HG03159 (cell line): ENCODE measurements around the gene TFB1M.
"Not testable (repeated sequence)": the region's sequence is repeated elsewhere in the genome, so short reads cannot be mapped to it uniquely, and the experiment has no call there.

Source experiments
- ATAC-seq: cut with Tn5 transposase; IDR thresholded peaks from one replicate; pipeline ENCODE4 v1.9.1; 2021; ENCODE audit warnings: mild to moderate bottlenecking, moderate library complexity; ENCODE audit not compliant: unreplicated experiment

Gene TFB1M

GRCh38 chr6:155314092-155314772 lies at the start of gene TFB1M:
Gene TFB1M, minus strand, starts transcription at chr6:155314484. Its CDS starts 56 bp downstream, at chr6:155314428.
- ATAC-seq: peak; percentile 94

DNA sequence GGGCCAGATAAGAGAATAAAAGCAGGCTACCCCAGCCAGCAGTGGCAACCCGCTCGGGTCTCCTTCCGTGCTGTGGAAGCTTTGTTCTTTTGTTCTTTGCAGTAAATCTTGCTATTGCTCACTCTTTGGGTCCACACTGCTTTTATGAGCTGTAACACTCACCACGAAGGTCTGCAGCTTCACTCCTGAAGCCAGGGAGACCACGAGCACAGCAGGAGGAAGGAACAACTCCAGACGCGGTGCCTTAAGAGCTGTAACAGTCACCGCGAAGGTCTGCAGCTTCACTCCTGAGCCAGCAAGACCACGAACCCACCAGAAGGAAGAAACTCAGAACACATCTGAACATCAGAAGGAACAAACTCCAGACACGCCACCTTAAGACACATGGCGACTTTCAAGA lies 49.7 kb upstream of the TFB1M start:
- not testable (repeated sequence) for ATAC-seq

DNA sequence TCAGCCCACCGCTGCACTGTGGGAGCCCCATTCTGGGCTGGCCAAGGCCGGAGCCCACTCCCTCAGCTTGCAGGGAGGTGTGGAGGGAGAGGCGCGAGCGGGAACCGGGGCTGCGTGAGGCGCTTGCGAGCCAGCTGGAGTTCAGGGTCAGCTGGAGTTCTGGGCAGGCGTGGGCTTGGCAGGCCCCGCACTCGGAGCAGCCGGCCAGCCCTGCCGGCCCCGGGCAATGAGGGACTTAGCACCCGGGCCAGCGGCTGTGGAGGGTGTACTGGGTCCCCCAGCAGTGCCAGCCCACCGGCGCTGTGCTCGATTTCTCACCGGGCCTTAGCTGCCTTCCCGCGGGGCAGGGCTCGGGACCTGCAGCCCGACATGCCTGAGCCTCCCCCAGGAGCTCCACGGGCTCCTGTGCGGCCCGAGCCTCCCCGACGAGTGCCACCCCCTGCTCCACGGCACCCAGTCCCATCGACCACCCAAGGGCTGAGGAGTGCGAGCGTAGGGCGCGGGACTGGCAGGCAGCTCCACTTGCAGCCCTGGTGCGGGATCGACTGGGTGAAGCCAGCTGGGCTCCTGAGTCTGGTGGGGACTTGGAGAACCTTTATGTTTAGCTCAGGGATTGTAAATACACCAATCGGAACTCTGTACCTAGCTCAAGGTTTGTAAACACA lies 48.8 kb upstream of the TFB1M start:
- ATAC-seq: not testable (repeated sequence)

- no peak for ATAC-seq
These were observed 39.9 kb upstream of the TFB1M start for GRCh38 chr6:155354167-155354566.

DNA sequence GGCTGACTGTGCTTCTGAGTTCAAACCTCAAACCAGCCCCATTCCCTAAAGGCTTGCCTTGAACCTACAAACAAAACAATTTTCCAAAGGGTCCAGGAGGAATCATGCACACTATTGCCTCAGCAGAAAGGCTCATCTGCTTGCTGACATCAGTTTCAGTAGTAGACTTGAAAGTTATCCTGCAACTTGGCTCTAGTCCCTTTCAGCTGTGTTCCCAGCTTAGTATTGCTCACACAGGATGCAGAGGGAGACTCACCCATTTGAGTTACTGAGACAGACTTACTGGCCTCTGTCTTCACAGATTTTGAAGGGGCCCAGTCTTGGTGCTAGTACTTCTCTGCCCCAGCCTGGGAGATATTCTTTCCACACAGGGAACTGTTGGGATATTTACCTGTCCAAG lies 38.5 kb upstream of the TFB1M start:
- no peak for ATAC-seq

GRCh38 chr6:155352130-155352420 lies 37.8 kb upstream of the TFB1M start:
- ATAC-seq: no peak

DNA sequence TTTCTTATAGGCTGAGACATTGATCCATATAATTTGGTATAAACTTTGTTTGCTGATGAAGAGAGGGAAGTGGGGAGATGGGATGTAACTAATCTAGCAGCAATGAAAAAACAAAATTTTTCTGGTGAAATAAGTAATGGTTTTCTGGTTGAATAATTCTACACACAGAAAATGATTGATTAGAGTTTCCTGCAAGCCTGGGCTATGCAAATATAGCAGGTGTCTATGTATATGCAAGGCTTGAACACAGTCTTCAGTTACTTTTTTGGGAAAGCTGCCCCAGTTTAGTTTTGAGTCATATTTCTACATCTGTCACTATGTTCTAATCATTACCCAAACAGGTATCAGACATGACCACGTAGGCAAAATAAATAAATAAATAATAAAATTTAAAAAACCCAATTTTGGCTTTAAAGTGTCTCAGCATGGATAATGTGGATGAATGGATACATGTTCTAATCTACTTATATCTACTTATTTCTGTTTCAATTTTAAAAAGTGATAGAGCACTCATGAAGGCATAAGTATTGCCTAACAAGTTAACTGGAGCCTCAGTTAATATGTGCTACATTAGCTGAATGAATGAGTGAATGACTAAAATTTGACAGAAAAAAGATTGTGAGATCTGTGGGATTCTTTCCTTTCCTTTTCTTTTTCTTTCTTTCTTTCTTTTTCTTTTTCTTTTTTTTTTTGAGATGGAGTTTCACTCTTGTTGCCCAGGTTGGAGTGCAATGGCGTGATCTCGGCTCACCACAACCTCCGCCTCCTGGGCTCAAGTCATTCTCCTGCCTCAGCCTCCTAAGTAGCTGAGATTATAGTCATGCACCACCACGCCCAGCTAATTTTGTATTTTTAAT lies 37.2 kb upstream of the TFB1M start:
- peak; percentile 95 for ATAC-seq

DNA sequence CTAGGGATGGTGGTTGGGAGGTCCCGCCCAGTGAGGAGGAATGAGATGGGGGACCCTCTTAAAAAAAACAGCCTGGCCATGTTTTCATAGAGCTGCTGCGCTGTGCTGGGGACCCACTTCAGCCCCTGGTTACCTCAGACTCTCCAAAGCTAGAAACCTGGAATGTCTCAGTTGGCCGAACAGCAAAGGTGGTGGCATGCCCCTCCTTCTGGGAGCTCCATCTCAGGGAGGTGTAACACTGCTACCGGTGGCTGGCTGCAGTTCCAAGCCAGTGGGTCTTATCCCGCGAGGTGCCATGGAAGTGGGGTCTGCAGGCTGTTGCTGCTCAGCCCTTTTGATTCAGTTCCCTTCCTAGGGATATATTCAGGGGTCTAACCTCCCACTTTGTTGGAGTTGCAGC lies 35.7 kb upstream of the TFB1M start:
- no peak for ATAC-seq

DNA sequence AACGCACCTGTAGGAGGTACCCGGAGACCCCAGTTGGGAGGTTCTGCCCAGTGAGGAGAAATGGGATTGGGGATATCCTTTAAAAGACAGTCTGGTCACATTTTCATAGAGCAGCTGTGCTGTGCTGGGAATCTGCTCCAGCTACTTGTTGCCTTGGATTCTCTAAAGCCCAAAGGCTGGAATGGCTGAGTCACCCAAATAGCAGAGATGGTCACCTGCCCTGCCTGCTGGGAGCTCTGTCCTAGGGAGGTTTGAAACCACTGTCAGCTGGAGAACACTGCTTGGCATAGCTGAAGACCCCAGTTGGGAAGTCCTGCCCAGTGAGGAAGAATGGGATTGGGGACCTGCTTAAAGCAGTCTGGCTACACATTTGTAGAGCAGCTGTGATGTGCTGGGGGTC lies 34.8 kb upstream of the TFB1M start:
- ATAC-seq: no peak

- ATAC-seq: no peak
These were observed 33.5 kb upstream of the TFB1M start for GRCh38 chr6:155347800-155348199.

DNA sequence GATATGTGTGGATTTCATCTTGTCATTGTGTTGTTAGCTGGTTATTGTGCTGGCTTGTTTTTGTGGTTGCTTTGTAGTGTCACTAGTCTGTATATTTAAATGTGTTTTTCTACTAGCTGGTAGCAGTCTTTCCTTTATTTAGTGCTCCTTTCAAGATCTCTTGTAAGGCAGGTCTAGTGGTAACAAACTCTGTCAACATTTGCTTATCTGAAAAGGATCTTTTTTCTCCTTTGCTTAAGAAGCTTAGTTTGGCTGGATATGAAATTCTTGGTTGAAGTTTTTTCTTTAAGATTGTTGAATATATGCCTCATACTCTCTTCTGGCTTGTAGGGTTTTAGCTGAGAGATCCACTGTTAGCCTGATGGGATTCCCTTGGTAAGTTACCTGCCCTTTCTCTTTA lies 32.7 kb upstream of the TFB1M start:
- ATAC-seq: no peak

GRCh38 chr6:155344341-155345006 lies 30.2 kb upstream of the TFB1M start:
- no peak for ATAC-seq

DNA sequence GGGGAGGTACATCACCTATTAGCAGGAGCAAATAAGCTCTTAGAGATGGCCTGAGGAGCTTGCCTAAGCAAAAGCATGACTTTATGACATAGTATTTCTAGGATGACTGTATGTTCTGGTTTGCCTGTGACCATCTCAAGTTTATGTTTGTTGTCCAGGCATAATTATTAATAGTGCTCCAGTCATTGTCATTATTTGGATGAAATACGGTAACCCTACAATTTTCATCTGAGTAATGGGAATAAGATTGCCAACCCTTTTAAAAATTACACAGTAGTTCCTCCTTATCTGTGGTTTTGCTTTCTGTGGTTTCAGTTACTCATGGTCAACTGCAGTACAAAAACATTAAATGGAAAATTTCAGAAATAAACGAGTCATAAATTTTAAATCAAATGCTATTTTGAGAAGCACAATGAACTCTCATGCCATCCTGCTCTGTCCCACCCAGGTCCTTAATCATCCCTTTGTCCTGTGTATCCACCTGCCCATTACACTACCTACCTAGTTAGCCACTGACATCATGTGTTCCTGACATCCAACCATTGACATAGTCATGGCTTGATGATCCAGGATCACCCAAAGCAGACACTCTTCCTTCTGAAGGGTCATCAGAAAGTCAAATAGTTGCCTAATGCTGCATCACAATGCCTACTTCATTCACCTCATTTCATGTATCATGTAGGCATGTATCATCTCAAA lies 27.0 kb upstream of the TFB1M start:
- ATAC-seq: peak; percentile 75

DNA sequence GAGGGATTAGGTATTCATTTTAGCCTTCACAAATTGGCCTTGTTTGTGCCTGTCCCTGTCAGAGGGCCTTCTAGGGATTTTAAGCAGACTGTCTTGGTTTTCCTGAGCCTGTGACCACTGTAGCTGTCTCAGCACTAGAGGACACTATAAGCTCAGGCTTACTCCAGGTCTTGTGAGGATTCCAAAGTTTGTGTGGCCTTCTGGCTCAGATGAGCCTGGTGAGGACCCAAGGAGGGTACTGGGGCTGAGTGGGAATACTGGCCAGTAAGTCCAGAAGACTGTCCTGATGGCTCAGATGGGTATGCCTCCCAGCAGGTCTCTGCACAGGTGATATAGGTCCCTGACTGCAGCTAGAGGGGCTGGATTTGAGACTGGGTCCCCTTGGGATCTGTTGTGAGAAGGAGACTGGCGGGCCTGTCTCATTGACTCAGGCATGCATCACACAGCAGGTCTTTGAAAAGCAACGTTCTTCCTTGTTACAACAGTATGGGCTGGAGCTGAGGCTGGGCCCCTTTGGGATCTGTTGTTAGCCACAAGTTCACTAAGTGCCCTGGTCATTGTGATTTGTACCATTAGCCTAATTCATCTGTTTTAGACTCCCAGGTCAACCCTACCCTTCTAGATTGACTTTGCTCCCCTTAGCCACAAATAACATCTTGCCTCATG lies 26.3 kb upstream of the TFB1M start:
- ATAC-seq: peak; percentile 11

DNA sequence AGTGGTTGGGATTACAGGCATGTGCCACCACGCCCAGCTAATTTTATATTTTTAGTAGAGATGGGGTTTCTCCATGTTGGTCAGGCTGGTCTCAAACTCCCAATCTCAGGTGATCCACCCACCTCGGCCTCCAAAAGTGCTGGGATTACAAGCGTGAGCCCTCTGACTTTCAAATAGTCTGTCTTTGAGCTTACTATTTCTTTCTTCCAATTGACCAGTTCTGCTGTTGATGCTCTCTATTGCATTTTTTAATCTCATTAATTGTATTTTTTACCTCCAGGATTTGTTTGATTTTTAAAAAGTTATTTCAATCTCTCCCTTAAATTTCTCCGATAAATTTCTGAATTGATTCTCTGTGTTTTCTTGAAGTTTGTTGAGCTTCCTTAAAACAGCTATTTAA lies 25.6 kb upstream of the TFB1M start:
- ATAC-seq: not testable (repeated sequence)

DNA sequence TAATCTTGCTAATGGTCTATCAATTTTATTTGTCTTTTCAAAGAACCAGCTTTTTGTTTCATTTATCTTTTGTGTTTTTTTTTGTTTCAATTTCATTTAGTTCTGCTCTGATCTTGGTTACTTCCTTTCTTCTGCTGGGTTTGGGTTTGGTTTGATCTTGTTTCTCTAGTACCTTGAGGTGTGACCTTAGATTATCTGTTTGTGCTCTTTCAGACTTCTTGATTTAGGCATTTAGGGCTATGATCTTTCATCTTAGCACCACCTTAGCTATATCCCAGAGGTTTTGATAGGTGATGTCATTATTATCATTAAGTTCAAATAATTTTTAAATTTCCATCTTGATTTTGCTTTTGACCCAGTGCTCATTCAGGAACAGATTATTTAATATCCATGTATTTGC lies 24.0 kb upstream of the TFB1M start:
- ATAC-seq: not testable (repeated sequence)

DNA sequence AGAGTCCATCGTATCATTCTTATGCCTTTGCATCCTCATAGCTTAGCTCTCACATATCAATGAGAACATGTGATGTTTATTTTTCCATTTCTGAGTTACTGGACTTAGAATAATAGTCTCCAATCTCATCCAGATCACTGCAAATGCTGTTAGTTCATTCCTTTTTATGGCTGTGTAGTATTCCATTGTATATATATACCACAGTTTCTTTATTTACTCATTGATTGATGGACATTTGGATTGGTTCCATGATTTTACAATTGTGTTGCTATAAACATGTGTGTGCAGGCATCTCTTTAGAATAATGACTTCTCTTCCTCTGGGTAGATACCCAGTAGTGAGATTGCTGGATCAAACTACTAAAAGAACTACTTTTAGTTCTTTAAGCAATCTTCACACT lies 21.0 kb upstream of the TFB1M start:
- no peak for ATAC-seq

GRCh38 chr6:155334073-155334472 lies 19.8 kb upstream of the TFB1M start:
- ATAC-seq: not testable (repeated sequence)

GRCh38 chr6:155333414-155333813 lies 19.1 kb upstream of the TFB1M start:
- ATAC-seq: peak; percentile 63

GRCh38 chr6:155330922-155331321 lies 16.6 kb upstream of the TFB1M start:
- no peak for ATAC-seq
